Measurements from ENCODE around the gene NEDD4L. TPM values are rescaled to one million over a fixed set of nuclear protein-coding genes. Genes with fewer than 3 reads are reported as not detected.

NEDD4L gene
- total RNA-seq, 1 donor from 2014 or later = 32.6 TPM

DNA sequence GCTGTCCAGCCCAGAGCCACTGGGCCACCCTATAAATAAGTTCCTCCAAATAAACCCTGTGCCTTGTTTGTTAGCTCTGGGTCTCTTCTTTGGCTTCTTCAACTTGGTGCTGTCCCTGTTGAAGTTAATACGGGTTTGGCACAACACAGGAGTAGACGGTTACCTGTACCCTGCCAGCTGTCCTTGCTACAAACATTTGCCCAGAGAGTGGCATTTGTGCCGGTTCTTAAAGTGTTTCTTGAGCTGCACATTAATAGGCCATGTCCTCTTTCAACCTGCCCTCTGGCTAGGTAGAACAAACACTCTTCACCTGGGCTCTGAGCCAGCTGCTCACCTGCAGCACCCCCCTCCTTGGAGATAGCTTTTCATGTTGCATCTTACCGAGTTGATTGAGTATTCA is 139.2 kb downstream of the NEDD4L start:
- ATAC-seq (ENCODE audit: low read depth) (no peak), DNase-seq (no peak)
- H3K9me3 Mint-ChIP-seq = no peaks in the 10 kb centered on the region
- no peak overlapping the region for H3K4me3 Mint-ChIP-seq
- TF ChIP-seq CTCF (IDR thresholded peaks at IDR 0.05) = no peak
- POLR2A ChIA-PET = no interaction called here
- H3K4me1 Mint-ChIP-seq = peaks cover 4% of the 10 kb centered on the region
- H3K27ac Mint-ChIP-seq = no peak overlapping the region
- H3K36me3 Mint-ChIP-seq (ENCODE audit: low read depth) = no peaks in the 10 kb centered on the region
- no peaks in the 10 kb centered on the region for H3K27me3 Mint-ChIP-seq
- intact Hi-C loops (cut with micrococcal nuclease) = no loop called here
- CTCF ChIA-PET = interaction anchor here (1.3 to 1.4 kb wide), 2 partner anchors 139 to 581 kb away, joined by 3 to 4 read pairs; no protein-coding TSS in a partner anchor

DNA sequence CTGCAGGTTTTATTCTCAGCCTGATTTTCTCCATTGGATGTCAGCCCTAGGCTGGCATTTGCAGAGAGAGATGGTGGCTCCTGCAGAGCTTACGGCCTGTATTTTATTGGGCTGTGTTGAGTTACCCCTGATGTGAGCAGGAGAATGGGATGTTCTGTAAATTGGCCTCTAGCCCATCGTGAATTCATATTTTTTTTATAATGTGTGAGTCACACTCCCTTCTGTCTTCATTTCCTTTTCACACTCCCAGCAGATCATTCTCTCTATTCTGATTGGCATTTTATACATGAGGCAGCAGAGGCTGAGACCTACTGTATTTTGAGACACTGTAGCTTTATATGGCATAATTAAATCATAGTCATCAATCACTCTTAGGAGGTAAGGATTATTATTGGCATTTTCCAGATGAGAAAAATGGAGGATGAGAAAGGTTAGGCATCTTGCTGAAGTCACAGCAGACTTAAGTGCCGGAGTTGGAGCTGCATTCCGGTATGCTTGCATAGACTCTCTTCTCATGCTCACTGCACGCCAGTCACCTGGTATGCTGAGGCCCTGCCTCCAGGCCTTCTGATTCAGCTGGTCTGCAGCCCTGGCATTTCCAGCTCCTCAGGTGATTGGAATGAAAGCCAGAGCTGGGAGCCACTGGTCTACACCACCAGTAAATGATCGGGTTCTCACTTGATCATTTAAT is 142.4 kb downstream of the NEDD4L start:
- H3K4me3 Mint-ChIP-seq = no peak overlapping the region
- no peaks in the 10 kb centered on the region for H3K4me1 Mint-ChIP-seq
- DNase-seq = no peak
- no peak for ATAC-seq (ENCODE audit: low read depth)
- no peak for TF ChIP-seq CTCF (IDR thresholded peaks at IDR 0.05)
- ChIA-PET POLR2A (no interaction called here), CTCF (no interaction called here)
- H3K9me3 Mint-ChIP-seq = no peaks in the 10 kb centered on the region
- H3K27ac Mint-ChIP-seq = no peak overlapping the region
- H3K27me3 Mint-ChIP-seq = no peaks in the 10 kb centered on the region
- intact Hi-C loops (cut with micrococcal nuclease) = no loop called here
- no peaks in the 10 kb centered on the region for H3K36me3 Mint-ChIP-seq (ENCODE audit: low read depth)

DNA sequence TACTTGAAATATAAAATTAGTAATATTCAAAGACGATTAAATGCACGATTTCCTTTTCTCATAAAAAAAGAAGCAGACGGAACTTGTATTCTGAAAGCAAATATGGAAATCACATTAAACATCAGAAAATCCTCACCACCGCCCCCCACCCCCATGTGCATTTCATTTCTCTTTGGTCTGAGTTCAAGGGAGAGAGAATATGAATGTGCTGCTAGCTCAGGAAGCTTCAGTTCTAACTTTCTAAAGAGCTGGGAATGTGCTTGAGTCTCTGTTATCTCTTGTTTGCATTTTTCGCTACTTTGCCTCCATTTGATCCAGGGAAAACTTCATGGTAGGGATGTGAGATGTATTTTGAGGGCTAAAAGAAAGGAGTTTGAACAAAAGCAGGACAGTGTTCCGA is 143.6 kb downstream of the NEDD4L start:
- ChIA-PET POLR2A (no interaction called here), CTCF (no interaction called here)
- no peaks in the 10 kb centered on the region for H3K36me3 Mint-ChIP-seq (ENCODE audit: low read depth)
- DNase-seq = no peak
- TF ChIP-seq CTCF (IDR thresholded peaks at IDR 0.05) = no peak
- no peak overlapping the region for H3K4me3 Mint-ChIP-seq
- intact Hi-C loops (cut with micrococcal nuclease) = no loop called here
- H3K27ac Mint-ChIP-seq = no peak overlapping the region
- no peaks in the 10 kb centered on the region for H3K9me3 Mint-ChIP-seq
- H3K27me3 Mint-ChIP-seq = no peaks in the 10 kb centered on the region
- no peak for ATAC-seq (ENCODE audit: low read depth)
- no peaks in the 10 kb centered on the region for H3K4me1 Mint-ChIP-seq

- Mint-ChIP-seq H3K4me1 (no peaks in the 10 kb centered on the region), H3K27me3 (no peaks in the 10 kb centered on the region), H3K4me3 (no peak overlapping the region), H3K36me3 (ENCODE audit: low read depth) (no peaks in the 10 kb centered on the region), H3K27ac (no peak overlapping the region), H3K9me3 (no peaks in the 10 kb centered on the region)
- CTCF ChIA-PET = no interaction called here
- DNase-seq = no peak
- POLR2A ChIA-PET = interaction anchor here (0.5 kb wide), 1 partner anchor 481 kb away, joined by 11 read pairs; no protein-coding TSS in a partner anchor
- intact Hi-C loops (cut with micrococcal nuclease) = no loop called here
- ATAC-seq (ENCODE audit: low read depth) = no peak
- TF ChIP-seq CTCF (IDR thresholded peaks at IDR 0.05) = no peak
These were observed 145.0 kb downstream of the NEDD4L start for GRCh38 chr18:58188996-58189395.

DNA sequence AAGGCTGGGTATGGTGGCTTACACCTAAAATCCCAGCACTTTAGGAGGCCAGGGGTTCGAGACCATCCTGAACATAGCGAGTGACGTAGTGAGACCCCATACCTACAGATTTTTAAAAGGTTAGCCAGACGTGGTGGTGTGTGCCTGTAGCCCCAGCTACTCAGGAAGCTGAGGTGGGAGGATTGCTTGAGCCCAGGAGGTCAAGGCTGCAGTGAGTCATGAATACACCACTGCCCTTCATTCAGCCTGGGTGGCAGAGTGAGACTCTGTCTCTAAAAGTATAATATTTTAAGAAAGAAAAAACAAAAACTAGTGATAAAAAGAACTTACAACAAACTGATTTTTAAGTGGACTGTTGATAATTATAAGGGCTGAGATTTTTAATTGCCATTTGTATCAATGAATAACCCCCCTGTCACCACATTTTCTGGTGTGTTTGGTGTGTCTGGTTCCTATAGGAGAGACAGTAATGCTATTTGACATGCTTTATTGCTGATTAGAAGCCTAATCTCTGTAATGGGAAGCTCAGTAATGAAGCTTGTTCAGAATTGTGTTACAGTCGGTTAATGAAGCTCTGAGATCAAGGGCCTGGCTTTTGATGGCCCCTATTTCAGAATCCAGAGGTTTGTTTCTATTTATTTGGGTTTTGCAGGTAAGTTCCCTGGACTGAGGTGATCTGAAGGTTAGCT is 147.0 kb downstream of the NEDD4L start:
- TF ChIP-seq CTCF (IDR thresholded peaks at IDR 0.05) = no peak
- intact Hi-C loops (cut with micrococcal nuclease) = no loop called here
- POLR2A ChIA-PET = no interaction called here
- no peak overlapping the region for H3K27ac Mint-ChIP-seq
- H3K9me3 Mint-ChIP-seq = no peaks in the 10 kb centered on the region
- no peaks in the 10 kb centered on the region for H3K36me3 Mint-ChIP-seq (ENCODE audit: low read depth)
- no peak overlapping the region for H3K4me3 Mint-ChIP-seq
- DNase-seq (no peak), ATAC-seq (ENCODE audit: low read depth) (no peak)
- H3K4me1 Mint-ChIP-seq = peaks cover 15% of the 10 kb centered on the region
- CTCF ChIA-PET = no interaction called here
- peaks cover 2% of the 10 kb centered on the region for H3K27me3 Mint-ChIP-seq

Data from activated B cell treated with CpG ODN at 0.5 μM for 24 hours (primary cell).